MM.1S (cell line): ENCODE results near the gene OR51B4.

ENCODE experiments used
- DNase-seq: peaks from one replicate; pipeline ENCODE4 v3.0.0-alpha.2; 2015
- H2AFZ ChIP-seq: fragments of 300-600 bp; sonication (generic); 2 replicates; pipeline ENCODE4 v1.6.0; 2016; ENCODE audit warnings: antibody characterized with exemption, low read length
- H3F3A ChIP-seq: fragments of 300-600 bp; sonication (generic); 2 replicates; pipeline ENCODE4 v1.6.1; 2016; ENCODE audit warnings: mild to moderate bottlenecking, antibody characterized with exemption, low read length, moderate library complexity, mixed read lengths; ENCODE audit not compliant: insufficient read depth
- H3K27ac ChIP-seq: fragments of 300-600 bp; sonication (generic); 2 replicates; pipeline ENCODE4 v1.5.1; 2016; ENCODE audit warnings: mild to moderate bottlenecking, low read length
- H3K27me3 ChIP-seq: fragments of 300-600 bp; sonication (generic); replicated peaks from 2 replicates; pipeline ENCODE4 v1.6.0; 2016; ENCODE audit warnings: low read length; ENCODE audit not compliant: insufficient read depth
- H3K36me3 ChIP-seq: fragments of 300-600 bp; sonication (generic); replicated peaks from 2 replicates; pipeline ENCODE4 v1.6.1; 2016; ENCODE audit warnings: mild to moderate bottlenecking, low read length, mixed read lengths; ENCODE audit not compliant: insufficient read depth
- H3K4me1 ChIP-seq: fragments of 300-600 bp; sonication (generic); 2 replicates; pipeline ENCODE4 v1.6.1; 2016; ENCODE audit warnings: low read length, mixed read lengths
- H3K4me2 ChIP-seq: fragments of 300-600 bp; sonication (generic); 2 replicates; pipeline ENCODE4 v1.6.0; 2016; ENCODE audit warnings: low read depth, low read length
- H3K4me3 ChIP-seq: fragments of 300-600 bp; sonication (generic); 2 replicates; pipeline ENCODE4 v1.5.1; 2016; ENCODE audit warnings: low read length, mixed read lengths
- H3K79me2 ChIP-seq: fragments of 300-600 bp; sonication (generic); 2 replicates; pipeline ENCODE4 v1.6.1; 2016; ENCODE audit warnings: mixed run types, low read length, mixed read lengths
- H3K9ac ChIP-seq: fragments of 300-600 bp; sonication (generic); 2 replicates; pipeline ENCODE4 v1.6.1; 2016; ENCODE audit warnings: low read length, mixed read lengths
- H3K9me2 ChIP-seq: fragments of 300-600 bp; sonication (generic); replicated peaks from 2 replicates; pipeline ENCODE4 v1.6.1; 2016; ENCODE audit warnings: mild to moderate bottlenecking, low read length, mixed read lengths; ENCODE audit not compliant: insufficient read depth
- H3K9me3 ChIP-seq: fragments of 300-600 bp; sonication (generic); replicated peaks from 2 replicates; pipeline ENCODE4 v1.6.1; 2016; ENCODE audit warnings: mild to moderate bottlenecking, low read length, mixed read lengths; ENCODE audit not compliant: insufficient read depth
- H4K20me1 ChIP-seq: fragments of 300-600 bp; sonication (generic); 2 replicates; pipeline ENCODE4 v1.6.1; 2016; ENCODE audit warnings: mild to moderate bottlenecking, low read length, moderate library complexity, mixed read lengths; ENCODE audit not compliant: insufficient read depth
- EZH2 ChIP-seq: fragments of 300-600 bp; sonication (generic); optimal IDR thresholded peaks from 2 replicates; pipeline ENCODE3; 2017; ENCODE audit warnings: low read depth, mild to moderate bottlenecking, antibody characterized with exemption, low read length, mixed read lengths
- EZH2phosphoT487 ChIP-seq: fragments of 300-600 bp; sonication (generic); IDR thresholded peaks from 2 replicates; pipeline ENCODE4 v1.6.1; 2018; ENCODE audit warnings: antibody characterized with exemption, low read length
- TF ChIP-seq, protein P1 (sequence below): fragments of 300-600 bp; sonication (generic); IDR thresholded peaks from 2 replicates; pipeline ENCODE4 v1.5.1; 2016; ENCODE audit warnings: antibody characterized with exemption, low read length, mixed read lengths

OR51B4 gene

DNA sequence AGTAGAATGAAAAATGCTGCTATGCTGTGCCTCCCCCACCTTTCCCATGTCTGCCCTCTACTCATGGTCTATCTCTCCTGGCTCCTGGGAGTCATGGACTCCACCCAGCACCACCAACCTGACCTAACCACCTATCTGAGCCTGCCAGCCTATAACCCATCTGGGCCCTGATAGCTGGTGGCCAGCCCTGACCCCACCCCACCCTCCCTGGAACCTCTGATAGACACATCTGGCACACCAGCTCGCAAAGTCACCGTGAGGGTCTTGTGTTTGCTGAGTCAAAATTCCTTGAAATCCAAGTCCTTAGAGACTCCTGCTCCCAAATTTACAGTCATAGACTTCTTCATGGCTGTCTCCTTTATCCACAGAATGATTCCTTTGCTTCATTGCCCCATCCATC, 17.1 kb downstream of the OR51B4 start:
- H3K79me2 ChIP-seq, result no peaks in the 10 kb centered on the region
- no peak overlapping the region for H2AFZ ChIP-seq
- H3K27ac ChIP-seq, result no peak overlapping the region
- peaks cover 31% of the 10 kb centered on the region for H3K4me1 ChIP-seq
- H3F3A ChIP-seq, result no peaks in the 10 kb centered on the region; the same call in 1 of the 2 replicates
- TF ChIP-seq, protein P1, sequence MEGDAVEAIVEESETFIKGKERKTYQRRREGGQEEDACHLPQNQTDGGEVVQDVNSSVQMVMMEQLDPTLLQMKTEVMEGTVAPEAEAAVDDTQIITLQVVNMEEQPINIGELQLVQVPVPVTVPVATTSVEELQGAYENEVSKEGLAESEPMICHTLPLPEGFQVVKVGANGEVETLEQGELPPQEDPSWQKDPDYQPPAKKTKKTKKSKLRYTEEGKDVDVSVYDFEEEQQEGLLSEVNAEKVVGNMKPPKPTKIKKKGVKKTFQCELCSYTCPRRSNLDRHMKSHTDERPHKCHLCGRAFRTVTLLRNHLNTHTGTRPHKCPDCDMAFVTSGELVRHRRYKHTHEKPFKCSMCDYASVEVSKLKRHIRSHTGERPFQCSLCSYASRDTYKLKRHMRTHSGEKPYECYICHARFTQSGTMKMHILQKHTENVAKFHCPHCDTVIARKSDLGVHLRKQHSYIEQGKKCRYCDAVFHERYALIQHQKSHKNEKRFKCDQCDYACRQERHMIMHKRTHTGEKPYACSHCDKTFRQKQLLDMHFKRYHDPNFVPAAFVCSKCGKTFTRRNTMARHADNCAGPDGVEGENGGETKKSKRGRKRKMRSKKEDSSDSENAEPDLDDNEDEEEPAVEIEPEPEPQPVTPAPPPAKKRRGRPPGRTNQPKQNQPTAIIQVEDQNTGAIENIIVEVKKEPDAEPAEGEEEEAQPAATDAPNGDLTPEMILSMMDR, result no peak
- TF ChIP-seq EZH2, result no peak
- no peak for TF ChIP-seq EZH2phosphoT487
- H3K9me3 ChIP-seq, result no peaks in the 10 kb centered on the region
- H3K27me3 ChIP-seq, result no peaks in the 10 kb centered on the region
- no peaks in the 10 kb centered on the region for H4K20me1 ChIP-seq
- no peaks in the 10 kb centered on the region for H3K9me2 ChIP-seq
- H3K4me2 ChIP-seq, result no peak overlapping the region
- no peak overlapping the region for H3K9ac ChIP-seq
- DNase-seq, result no peak
- H3K4me3 ChIP-seq, result no peak overlapping the region
- no peaks in the 10 kb centered on the region for H3K36me3 ChIP-seq

DNA sequence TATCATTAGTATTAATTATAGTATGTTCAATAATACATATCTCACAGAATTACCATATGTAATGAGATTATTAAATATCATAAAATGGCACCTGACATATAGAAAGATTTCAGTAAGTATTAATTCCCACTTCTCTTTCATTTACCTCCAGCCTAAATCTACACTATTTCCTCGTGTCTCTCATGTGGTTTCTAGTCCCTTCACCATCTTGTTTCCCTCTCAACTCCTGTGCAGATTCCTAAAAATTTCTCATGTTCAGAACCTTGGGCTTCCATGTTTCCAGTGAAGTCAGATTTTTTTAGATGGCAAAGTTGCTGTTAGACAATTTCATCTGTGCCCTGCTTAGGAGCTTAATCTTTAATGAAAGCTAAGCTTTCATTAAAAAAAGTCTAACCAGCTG, 17.9 kb downstream of the OR51B4 start:
- Histone ChIP-seq H3K27me3 (no peaks in the 10 kb centered on the region), H3K9me2 (no peaks in the 10 kb centered on the region), H4K20me1 (no peaks in the 10 kb centered on the region), H3K9ac (no peak overlapping the region), H2AFZ (no peak overlapping the region), H3K36me3 (no peaks in the 10 kb centered on the region), H3F3A (no peaks in the 10 kb centered on the region; the same call in 1 of the 2 replicates), H3K4me3 (no peak overlapping the region), H3K79me2 (no peaks in the 10 kb centered on the region), H3K9me3 (no peaks in the 10 kb centered on the region), H3K4me1 (peaks cover 27% of the 10 kb centered on the region), H3K4me2 (no peak overlapping the region), H3K27ac (no peak overlapping the region)
- DNase-seq, result no peak
- no peak for TF ChIP-seq EZH2phosphoT487
- TF ChIP-seq, protein P1, result no peak
- no peak for TF ChIP-seq EZH2

DNA sequence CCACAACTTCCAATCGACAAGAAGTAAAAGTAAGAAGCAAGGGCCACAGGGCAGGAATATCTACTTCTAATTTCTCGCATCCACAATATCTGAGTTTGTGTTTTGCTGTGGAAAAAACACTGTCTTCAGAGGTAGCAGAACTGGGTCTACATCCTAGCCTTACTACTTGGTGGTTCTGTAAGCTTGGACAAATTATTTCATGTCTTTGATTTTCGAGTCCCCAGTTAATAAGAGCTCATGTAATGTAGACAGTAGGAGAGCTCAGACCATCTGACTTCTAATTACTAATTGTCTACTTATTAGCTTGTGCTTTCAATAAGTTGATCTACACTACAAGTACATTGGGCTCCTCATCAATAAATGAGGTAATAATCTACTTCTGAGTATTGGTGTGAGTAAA, 18.7 kb downstream of the OR51B4 start:
- no peak for DNase-seq
- no peaks in the 10 kb centered on the region for H3K27me3 ChIP-seq
- H3K4me1 ChIP-seq, result peaks cover 27% of the 10 kb centered on the region
- TF ChIP-seq EZH2phosphoT487 (no peak), EZH2 (no peak)
- TF ChIP-seq, protein P1, result no peak
- no peak overlapping the region for H2AFZ ChIP-seq
- no peaks in the 10 kb centered on the region for H4K20me1 ChIP-seq
- H3K27ac ChIP-seq, result no peak overlapping the region
- H3K9me2 ChIP-seq, result no peaks in the 10 kb centered on the region
- no peak overlapping the region for H3K4me2 ChIP-seq
- H3K79me2 ChIP-seq, result no peaks in the 10 kb centered on the region
- H3K4me3 ChIP-seq, result no peak overlapping the region
- H3K36me3 ChIP-seq, result no peaks in the 10 kb centered on the region
- no peak overlapping the region for H3K9ac ChIP-seq
- H3K9me3 ChIP-seq, result no peaks in the 10 kb centered on the region
- no peaks in the 10 kb centered on the region; the same call in 1 of the 2 replicates for H3F3A ChIP-seq
